Transverse colon (tissue), 4 donors: Measurements from ENCODE around the gene PTCH1. TPM values are rescaled to one million over a fixed set of nuclear protein-coding genes. Genes with fewer than 3 reads are reported as not detected.

Experiments
- DNase-seq: peaks from one replicate; pipeline ENCODE4 v3.0.0-alpha.2; 2019
- H3K27ac ChIP-seq, 4 donors: fragments of 200-600 bp; sonication (generic); 2 replicates each; pipeline ENCODE4 v1.5.1; 2016 to 2018; ENCODE audit warnings: inconsistent platforms in 4 of 4
- H3K27me3 ChIP-seq: fragments of 200-600 bp; sonication (generic); 2 replicates; pipeline ENCODE4 v1.5.1; 2017; ENCODE audit warnings: inconsistent platforms
- H3K36me3 ChIP-seq, 4 donors: fragments of 200-600 bp; sonication (generic); 2 replicates each; pipeline ENCODE4 v1.5.1; 2017 to 2019; ENCODE audit warnings: inconsistent platforms in 4 of 4
- H3K4me1 ChIP-seq, 4 donors: fragments of 200-600 bp; sonication (generic); 2 replicates each; pipeline ENCODE4 v1.5.1; 2017 to 2020; ENCODE audit warnings: inconsistent platforms in 4 of 4
- H3K4me3 ChIP-seq, 4 donors: fragments of 200-600 bp; sonication (generic); 1 replicate in 1 of 4; 2 replicates in 3 of 4; pipeline versions ENCODE4 v1.5.1 to v1.6.1; 2017 to 2019; ENCODE audit warnings: inconsistent platforms in 4 of 4
- H3K9me3 ChIP-seq, 2 donors: fragments of 200-600 bp; sonication (generic); 2 replicates each; pipeline ENCODE4 v1.5.1; 2017 to 2019; ENCODE audit warnings: inconsistent platforms in 2 of 2
- CTCF ChIP-seq, 5 experiments: fragments of 200-600 bp in 3 of 5; fragments of 450-650 bp in 2 of 5; sonication (generic) in 3 of 5; IDR thresholded peaks; 1 replicate in 2 of 5; 2 replicates in 3 of 5; pipeline ENCODE4 v1.5.1; 2016 to 2017; ENCODE audit warnings: antibody characterized with exemption in 5 of 5, inconsistent platforms in 3 of 5, mild to moderate bottlenecking in 2 of 5, moderate library complexity in 1 of 5
- EP300 ChIP-seq: sonication (generic); formaldehyde crosslinking; IDR thresholded peaks from one replicate; pipeline ENCODE4 v1.6.1; 2017; ENCODE audit warnings: antibody characterized with exemption, low read depth
- POLR2A ChIP-seq: fragments of 450-650 bp; IDR thresholded peaks from one replicate; pipeline ENCODE4 v1.6.1; 2016; ENCODE audit warnings: antibody characterized with exemption, mild to moderate bottlenecking, moderate library complexity
- POLR2AphosphoS5 ChIP-seq, 3 donors: sonication (generic); formaldehyde crosslinking; IDR thresholded peaks; one replicate each; pipeline ENCODE4 v1.6.1; 2016; ENCODE audit warnings: antibody characterized with exemption in 3 of 3
- WGBS, 2 donors: methylation state at CpG; one replicate each; pipeline ENCODE4 v1.1.5; 2018; ENCODE audit warnings: low coverage in 1 of 2; 5-methylcytosine and 5-hydroxymethylcytosine counted together
- in situ Hi-C, 4 donors: fragments of 200-750 bp; cut with MboI; loops; one replicate each; pipeline versions ENCODE4 v1.15.0 to v1.15.1; 2017; ENCODE audit warnings: low sequenced_read_pairs in 3 of 4, low pct_ligation_motif_present in 1 of 4, low pct_unique_long_range_greater_than_20kb in 1 of 4
- intact Hi-C: fragments of 100-400 bp; cut with DNase I; formaldehyde crosslinking; loops from one replicate; pipeline ENCODE4 v1.15.1; 2023; ENCODE audit warnings: low total_unique reads
- small RNA-seq, 4 donors: library from RNA; depleted of rRNA; stranded (forward); fragments of <200 nt; gene quantifications; one replicate each; pipeline ENCODE3, GENCODE V24; 2016
- total RNA-seq, 4 donors: library from RNA; depleted of rRNA; stranded (reverse); fragments of >200 nt; gene quantifications; one replicate each; pipeline ENCODE4 v1.1.0, GENCODE V29; 2016

Gene PTCH1
- total RNA-seq, 4 donors from 2014 or later: 12.3 to 50.9 (median 26.4) TPM

DNA sequence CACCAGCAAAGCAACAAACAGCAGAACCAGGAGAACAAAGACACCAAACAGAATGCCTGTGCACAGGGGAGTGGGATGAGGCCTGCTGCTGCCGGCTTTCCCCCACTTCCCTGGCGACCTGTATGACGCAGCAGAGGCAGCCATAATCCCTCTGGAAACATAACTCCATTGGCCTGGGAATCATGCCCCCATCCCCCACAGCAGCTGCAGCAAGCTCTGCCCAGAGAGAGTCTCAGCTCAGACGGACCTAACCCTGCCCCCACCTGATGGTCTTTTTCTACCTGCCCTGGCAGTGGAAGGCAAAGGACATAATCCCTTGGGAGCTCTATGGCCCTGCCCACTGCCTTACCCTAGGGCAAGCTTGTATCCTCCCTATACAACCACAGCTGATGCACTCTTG is 117.5 kb downstream of the PTCH1 start:
- intact Hi-C loops: no loop called here
- Histone ChIP-seq H3K4me3 (no peak overlapping the region), H3K27me3 (no peaks in the 10 kb centered on the region), H3K36me3 (no peaks in the 10 kb centered on the region), H3K4me1 (no peaks in the 10 kb centered on the region), H3K27ac (no peak overlapping the region), H3K9me3 (peaks cover 5 to 9% of the 10 kb centered on the region in 2 donors)
- no peak for TF ChIP-seq EP300
- no peak for TF ChIP-seq POLR2A
- TF ChIP-seq POLR2AphosphoS5 (IDR thresholded peaks at IDR 0.05): no peak
- TF ChIP-seq CTCF (IDR thresholded peaks at IDR 0.05): no peak
- in situ Hi-C loops: no loop called here
- no peak for DNase-seq
- 83% methylated on average over 4 of the region's 4 CpGs; no CpG with 5 or more reads in 1 of the 2 donors for WGBS, 2 donors

Small RNA genes within 50 kb of the gene (small RNA-seq; reads per million reads assigned to genes)
- 0 reads per million in 4 donors for gene MT1P1

Other genes with a start within 250 kb of the PTCH1 start
- gene FANCC, start 199.3 kb downstream of the PTCH1 start, total RNA-seq: 10 to 100 TPM in 1 of 4 donors, 1 to 10 TPM in 3; 4.0 to 10.3 (median 9.5) TPM